SK-N-SH (cell line): Measurements from ENCODE around the gene SLC44A5. TPM values are rescaled to one million over a fixed set of nuclear protein-coding genes. Genes with fewer than 3 reads are reported as not detected.
A peak's percentile ranks its signal among the peaks of the same experiment; 100 is the strongest.

ENCODE experiments used
- CTCF ChIA-PET: fragments of 300-600, 350-600 bp; formaldehyde crosslinking; extraction: SDS; loops from one replicate; lab custom pipeline; 2021; lab: Yijun Ruan, JAX
- POLR2A ChIA-PET: fragments of 350-600 bp; sonication (Branson Sonifier 250); formaldehyde crosslinking; extraction: SDS; loops from one replicate; lab custom pipeline; 2020; ENCODE audit warnings: antibody characterized with exemption, inconsistent platforms; lab: Yijun Ruan, JAX
- DNase-seq: peaks from one replicate; pipeline ENCODE4 v3.0.0; 2012
- H2AFZ ChIP-seq: fragments of 200-600 bp; sonication (generic); 2 replicates; pipeline ENCODE4 v1.8.1; 2016; ENCODE audit warnings: antibody characterized with exemption, mild to moderate bottlenecking, low read depth
- H3F3A ChIP-seq: fragments of 200-600 bp; sonication (generic); replicated peaks from 2 replicates; pipeline ENCODE3; 2016; ENCODE audit warnings: antibody characterized with exemption, mild to moderate bottlenecking; ENCODE audit not compliant: insufficient read depth
- H3K27ac ChIP-seq, 2 experiments: fragments of 200-500 bp in 1 of 2; fragments of 200-600 bp in 1 of 2; sonication (Bioruptor generic) in 1 of 2; sonication (generic), shearing (Covaris generic) in 1 of 2; 2 replicates each; pipeline versions ENCODE4 v1.5.1 to v1.6.1; 2014 to 2016; ENCODE audit warnings: low read depth in 2 of 2, inconsistent platforms in 1 of 2, low read length in 1 of 2, mild to moderate bottlenecking in 1 of 2, mixed read lengths in 1 of 2
- H3K27me3 ChIP-seq: fragments of 200-600 bp; sonication (generic), shearing (Covaris generic); 2 replicates; pipeline ENCODE4 v1.6.1; 2016; ENCODE audit warnings: mixed run types; ENCODE audit not compliant: insufficient read depth
- H3K36me3 ChIP-seq, 2 experiments: fragments of 200-500 bp in 1 of 2; fragments of 200-600 bp in 1 of 2; sonication (Bioruptor generic) in 1 of 2; sonication (generic) in 1 of 2; replicated peaks in 1 of 2; 2 replicates each; pipeline versions ENCODE3 to v1.5.1; 2014 to 2016; ENCODE audit warnings: low read length in 1 of 2, mild to moderate bottlenecking in 1 of 2; ENCODE audit not compliant: insufficient read depth in 2 of 2, control insufficient read depth in 1 of 2
- H3K4me1 ChIP-seq, 2 experiments: fragments of 200-500 bp in 1 of 2; fragments of 200-600 bp in 1 of 2; sonication (Bioruptor generic) in 1 of 2; sonication (generic), shearing (Covaris generic) in 1 of 2; 2 replicates each; pipeline versions ENCODE4 v1.5.1 to v1.6.1; 2014 to 2016; ENCODE audit warnings: low read depth in 1 of 2, low read length in 1 of 2, mixed run types in 1 of 2; ENCODE audit not compliant: insufficient read depth in 2 of 2, control insufficient read depth in 1 of 2
- H3K4me2 ChIP-seq: fragments of 200-600 bp; sonication (generic), shearing (Covaris generic); 2 replicates; pipeline ENCODE4 v1.6.1; 2017; ENCODE audit warnings: mixed run types
- H3K4me3 ChIP-seq, 2 experiments: fragments of 200-500 bp in 1 of 2; fragments of 200-600 bp in 1 of 2; sonication (Bioruptor generic) in 1 of 2; sonication (generic), shearing (Covaris generic) in 1 of 2; 2 replicates each; pipeline versions ENCODE4 v1.5.1 to v1.8.1; 2014 to 2016; ENCODE audit warnings: low read depth in 2 of 2, inconsistent platforms in 1 of 2, low read length in 1 of 2, mild to moderate bottlenecking in 1 of 2, mixed read lengths in 1 of 2, moderate library complexity in 1 of 2
- H3K79me2 ChIP-seq: fragments of 200-600 bp; sonication (generic); 2 replicates; pipeline ENCODE4 v1.8.1; 2017; ENCODE audit warnings: mild to moderate bottlenecking; ENCODE audit not compliant: insufficient read depth
- H3K9ac ChIP-seq: fragments of 200-600 bp; sonication (generic); 2 replicates; pipeline ENCODE4 v1.6.1; 2017; ENCODE audit warnings: mixed run types
- H3K9me2 ChIP-seq: fragments of 200-600 bp; sonication (generic); 2 replicates; pipeline ENCODE4 v1.6.1; 2017; ENCODE audit warnings: mixed run types
- H3K9me3 ChIP-seq: fragments of 200-600 bp; sonication (generic); 2 replicates; pipeline ENCODE4 v1.6.1; 2017; ENCODE audit warnings: mixed run types, mild to moderate bottlenecking, moderate library complexity
- H4K20me1 ChIP-seq: fragments of 200-600 bp; sonication (generic); 2 replicates; pipeline ENCODE4 v1.6.1; 2017; ENCODE audit warnings: mild to moderate bottlenecking, mixed run types; ENCODE audit not compliant: insufficient read depth
- CHD2 ChIP-seq: fragments of 150-350 bp; IDR thresholded peaks from 2 replicates; pipeline ENCODE4 v1.6.1; 2018; ENCODE audit warnings: low read length; ENCODE audit not compliant: partially characterized antibody
- ELF1 ChIP-seq: IDR thresholded peaks from 2 replicates; pipeline ENCODE4 v1.4.0; 2012
- EP300 ChIP-seq, 2 experiments: IDR thresholded peaks; 2 replicates each; pipeline versions ENCODE4 v1.4.0 to v1.6.1; 2012; ENCODE audit warnings: borderline replicate concordance in 1 of 2, low read depth in 1 of 2, low read length in 1 of 2
- FOSL2 ChIP-seq: IDR thresholded peaks from 2 replicates; pipeline ENCODE4 v1.4.0; 2012; ENCODE audit warnings: low read depth, mild to moderate bottlenecking, moderate library complexity, borderline replicate concordance
- FOXM1 ChIP-seq: IDR thresholded peaks from 2 replicates; pipeline ENCODE4 v1.4.0; 2012; ENCODE audit warnings: low read depth, mild to moderate bottlenecking
- MAX ChIP-seq: IDR thresholded peaks from 2 replicates; pipeline ENCODE4 v1.4.0; 2012; ENCODE audit warnings: low read depth
- NRF1 ChIP-seq: IDR thresholded peaks from 2 replicates; pipeline ENCODE4 v1.6.1; 2012; ENCODE audit warnings: low read depth, mild to moderate bottlenecking, low read length
- PBX3 ChIP-seq: IDR thresholded peaks from 2 replicates; pipeline ENCODE4; 2012
- POLR2AphosphoS5 ChIP-seq: IDR thresholded peaks from 2 replicates; pipeline ENCODE4 v1.6.1; 2012; ENCODE audit warnings: low read depth, low read length
- RAD21 ChIP-seq: IDR thresholded peaks from 2 replicates; pipeline ENCODE4 v1.6.1; 2012; ENCODE audit warnings: mild to moderate bottlenecking, low read length
- RCOR1 ChIP-seq: fragments of 150-350 bp; IDR thresholded peaks from 2 replicates; pipeline ENCODE4 v1.6.1; 2017; ENCODE audit warnings: antibody characterized with exemption, low read length
- RFX5 ChIP-seq: IDR thresholded peaks from 2 replicates; pipeline ENCODE4 v1.6.1; 2012; ENCODE audit warnings: mild to moderate bottlenecking, improper control_type of control experiment, low read length
- TAF1 ChIP-seq: IDR thresholded peaks from 2 replicates; pipeline ENCODE4 v1.6.1; 2012; ENCODE audit warnings: low read depth, mild to moderate bottlenecking, low read length, moderate library complexity, borderline replicate concordance
- TCF12 ChIP-seq: IDR thresholded peaks from 2 replicates; pipeline ENCODE4 v1.4.0; 2012
- USF2 ChIP-seq: fragments of 150-350 bp; IDR thresholded peaks from 2 replicates; pipeline ENCODE4 v1.6.1; 2017; ENCODE audit warnings: antibody characterized with exemption, low read length, low read depth, borderline replicate concordance
- WGBS: methylation state at CpG from one replicate; pipeline ENCODE4 v1.1.6; 2017; ENCODE audit warnings: low lambda C conversion rate; 5-methylcytosine and 5-hydroxymethylcytosine counted together
- polyA plus RNA-seq, 3 experiments: library from polyadenylated mRNA; depleted of rRNA; stranded (reverse); fragments of >200 nt; gene quantifications; 2 replicates each; pipeline ENCODE4 v1.2.3, GENCODE V29; 2012

The SLC44A5 gene
- polyA plus RNA-seq, 1 of the 3 experiments (the other 2 are of a cell fraction) = 4.9 TPM

GRCh38 chr1:75579046-75579445 is 31.9 kb downstream of the SLC44A5 start:
- 81% methylated on average over 2 of the region's 2 CpGs for WGBS
- no peak overlapping the region for H2AFZ ChIP-seq
- no peaks in the 10 kb centered on the region for H3K9me3 ChIP-seq
- no peak for TF ChIP-seq USF2
- no peak for TF ChIP-seq EP300 (IDR thresholded peaks at IDR 0.05; ENCODE audit: borderline replicate concordance in 1 of 2, low read depth in 1 of 2, low read length in 1 of 2)
- no peak for TF ChIP-seq RCOR1
- H3K4me3 ChIP-seq = no peak overlapping the region
- CTCF ChIA-PET = no interaction called here
- H3K4me1 ChIP-seq = peaks cover 2 to 5% of the 10 kb centered on the region in 2 experiments; a peak in 2 of 4 replicates
- POLR2A ChIA-PET = no interaction called here
- H3K9me2 ChIP-seq = no peaks in the 10 kb centered on the region
- no peaks in the 10 kb centered on the region for H4K20me1 ChIP-seq
- no peak for DNase-seq
- H3K9ac ChIP-seq = no peak overlapping the region
- no peak overlapping the region for H3K4me2 ChIP-seq
- no peaks in the 10 kb centered on the region for H3K36me3 ChIP-seq
- H3F3A ChIP-seq = no peaks in the 10 kb centered on the region
- H3K79me2 ChIP-seq = no peaks in the 10 kb centered on the region
- no peaks in the 10 kb centered on the region for H3K27me3 ChIP-seq
- no peak overlapping the region for H3K27ac ChIP-seq

- Histone ChIP-seq H3K27ac (peak overlapping the region in 1 of 2 experiments; percentile 43; a peak in 1 of 4 replicates), H3K9me3 (no peaks in the 10 kb centered on the region), H3K27me3 (no peaks in the 10 kb centered on the region), H4K20me1 (no peaks in the 10 kb centered on the region), H3K9me2 (no peaks in the 10 kb centered on the region), H3F3A (no peaks in the 10 kb centered on the region), H3K4me3 (no peak overlapping the region), H3K4me1 (peaks cover 0 to 2% of the 10 kb centered on the region in 2 experiments; a peak in 2 of 4 replicates), H3K36me3 (no peaks in the 10 kb centered on the region), H2AFZ (no peak overlapping the region), H3K4me2 (no peak overlapping the region), H3K9ac (no peak overlapping the region), H3K79me2 (no peaks in the 10 kb centered on the region)
- TF ChIP-seq RFX5 = no peak
- TF ChIP-seq TAF1 = no peak
- no peak for TF ChIP-seq FOXM1
- TF ChIP-seq PBX3 = peak; percentile 41; the same call in 1 of the 2 replicates
- TF ChIP-seq RCOR1 = no peak
- no peak for TF ChIP-seq NRF1
- TF ChIP-seq MAX = no peak
- no peak for TF ChIP-seq POLR2AphosphoS5
- no peak for TF ChIP-seq RAD21
- TF ChIP-seq EP300 (IDR thresholded peaks at IDR 0.05; ENCODE audit: borderline replicate concordance in 1 of 2, low read depth in 1 of 2, low read length in 1 of 2) = 0 out of 4 replicates have a peak, but pooled peaks have one; percentile 10 to 13
- no peak for TF ChIP-seq ELF1
- TF ChIP-seq USF2 = no peak
- no peak for TF ChIP-seq FOSL2
- TF ChIP-seq CHD2 = no peak
- TF ChIP-seq TCF12 = peak; percentile 71
- no peak for DNase-seq
- ChIA-PET CTCF (no interaction called here), POLR2A (no interaction called here)
- 62% methylated on average over 3 of the region's 3 CpGs for WGBS
Measured at GRCh38 chr1:75575837-75576236, 35.1 kb downstream of the SLC44A5 start.
